ENCODE data around the gene SLC26A8.
A peak's percentile ranks its signal among the peaks of the same experiment; 100 is the strongest.
"Not testable (repeated sequence)": the region's sequence is repeated elsewhere in the genome, so short reads cannot be mapped to it uniquely, and the experiment has no call there.

Gene SLC26A8

GRCh38 chr6:35916056-35916455 is 108.4 kb downstream of the SLC26A8 start:
- peaks cover 27 to 28% of the 10 kb centered on the region in 2 experiments for H3K4me1 ChIP-seq (ENCODE audit: control insufficient read depth in 1 of 2, insufficient read depth in 1 of 2, low read depth in 1 of 2, low read length in 1 of 2)
- TF ChIP-seq CTCF (IDR thresholded peaks at IDR 0.05): no peak
- no peak overlapping the region for H3K4me3 ChIP-seq (ENCODE audit: low read depth in 1 of 2, low read length in 1 of 2)
- H3K9me3 ChIP-seq: no peaks in the 10 kb centered on the region
- H3K27me3 ChIP-seq: no peaks in the 10 kb centered on the region
- peak overlapping the region; percentile 92 for H3K27ac ChIP-seq
- peaks cover 55% of the 10 kb centered on the region for H3K36me3 ChIP-seq

- Histone ChIP-seq H3K4me3 (ENCODE audit: low read depth in 1 of 2, low read length in 1 of 2) (no peak overlapping the region), H3K9me3 (no peaks in the 10 kb centered on the region), H3K27ac (peak overlapping the region; percentile 15), H3K4me1 (ENCODE audit: control insufficient read depth in 1 of 2, insufficient read depth in 1 of 2, low read depth in 1 of 2, low read length in 1 of 2) (peaks cover 38 to 39% of the 10 kb centered on the region in 2 experiments), H3K27me3 (no peaks in the 10 kb centered on the region), H3K36me3 (peaks cover 62% of the 10 kb centered on the region)
- TF ChIP-seq CTCF (IDR thresholded peaks at IDR 0.05): no peak
Observed at GRCh38 chr6:35914536-35914935, 109.9 kb downstream of the SLC26A8 start.

GRCh38 chr6:35911871-35912653 is 112.4 kb downstream of the SLC26A8 start:
- peak overlapping the region; percentile 83 for H3K27ac ChIP-seq
- peaks cover 39 to 45% of the 10 kb centered on the region in 2 experiments for H3K4me1 ChIP-seq (ENCODE audit: control insufficient read depth in 1 of 2, insufficient read depth in 1 of 2, low read depth in 1 of 2, low read length in 1 of 2)
- TF ChIP-seq CTCF (IDR thresholded peaks at IDR 0.05): no peak
- no peaks in the 10 kb centered on the region for H3K27me3 ChIP-seq
- H3K4me3 ChIP-seq (ENCODE audit: low read depth in 1 of 2, low read length in 1 of 2): no peak overlapping the region
- H3K36me3 ChIP-seq: peaks cover 62% of the 10 kb centered on the region
- H3K9me3 ChIP-seq: no peaks in the 10 kb centered on the region

GRCh38 chr6:35909571-35909970 is 114.9 kb downstream of the SLC26A8 start:
- H3K27me3 ChIP-seq; H3K9me3 ChIP-seq; H3K4me3 ChIP-seq (ENCODE audit: low read depth in 1 of 2, low read length in 1 of 2): not testable (repeated sequence)
- Histone ChIP-seq H3K36me3 (peaks cover 46% of the 10 kb centered on the region), H3K27ac (peak overlapping the region; percentile 83), H3K4me1 (ENCODE audit: control insufficient read depth in 1 of 2, insufficient read depth in 1 of 2, low read depth in 1 of 2, low read length in 1 of 2) (peaks cover 29 to 33% of the 10 kb centered on the region in 2 experiments)

GRCh38 chr6:35908753-35909401 is 115.6 kb downstream of the SLC26A8 start:
- not testable (repeated sequence) for H3K4me3 ChIP-seq (ENCODE audit: low read depth in 1 of 2, low read length in 1 of 2); H3K9me3 ChIP-seq; H3K27me3 ChIP-seq
- Histone ChIP-seq H3K27ac (peak overlapping the region; percentile 83), H3K4me1 (ENCODE audit: control insufficient read depth in 1 of 2, insufficient read depth in 1 of 2, low read depth in 1 of 2, low read length in 1 of 2) (peaks cover 29 to 33% of the 10 kb centered on the region in 2 experiments), H3K36me3 (peaks cover 46% of the 10 kb centered on the region)

- Histone ChIP-seq H3K27me3 (no peaks in the 10 kb centered on the region), H3K4me3 (ENCODE audit: low read depth in 1 of 2, low read length in 1 of 2) (peak overlapping the region in 1 of 2 experiments; percentile 23), H3K27ac (peak overlapping the region; percentile 83), H3K36me3 (peaks cover 48% of the 10 kb centered on the region), H3K9me3 (no peaks in the 10 kb centered on the region), H3K4me1 (ENCODE audit: control insufficient read depth in 1 of 2, insufficient read depth in 1 of 2, low read depth in 1 of 2, low read length in 1 of 2) (peaks cover 29 to 33% of the 10 kb centered on the region in 2 experiments)
- no peak for TF ChIP-seq CTCF (IDR thresholded peaks at IDR 0.05)
Observed at GRCh38 chr6:35907750-35908149, 116.7 kb downstream of the SLC26A8 start.
